A673 (cell line): ENCODE data around the gene GNLY.

Source experiments
- EZH2 ChIP-seq: fragments of 200-600 bp; sonication (generic); IDR thresholded peaks from 2 replicates; pipeline ENCODE4 v1.6.1; 2017; ENCODE audit warnings: borderline replicate concordance, low read depth, mild to moderate bottlenecking, mixed read lengths, antibody characterized with exemption, low read length; ENCODE audit not compliant: poor library complexity, severe bottlenecking
- TF ChIP-seq, protein P1 (sequence below): fragments of 300-800, 200-600 bp; sonication (generic); conservative IDR thresholded peaks from 2 replicates; pipeline ENCODE4 v1.5.1; 2017; ENCODE audit warnings: low read depth, mild to moderate bottlenecking, antibody characterized with exemption, low read length, moderate library complexity, mixed read lengths

DNA sequence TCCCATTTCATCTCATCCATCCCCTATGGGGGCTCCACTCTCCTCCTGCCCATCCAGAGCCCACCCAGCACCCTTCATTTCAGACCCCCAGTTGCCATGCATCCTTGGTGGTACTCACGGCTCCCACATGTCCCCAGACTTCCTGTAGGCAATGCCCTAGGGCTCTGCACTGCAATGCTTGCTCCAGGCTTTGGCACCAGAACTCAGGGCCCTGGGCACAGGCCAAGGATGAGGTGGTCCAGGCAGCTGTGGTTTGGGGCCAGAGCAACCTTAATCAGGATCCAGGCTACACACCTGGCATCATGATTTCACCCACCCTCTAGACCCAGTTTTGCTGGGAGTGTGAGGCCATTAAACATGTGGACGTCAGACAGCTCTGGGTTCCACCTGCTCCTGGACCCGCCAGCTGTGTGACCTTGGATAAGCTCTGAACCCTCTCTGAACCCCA is 26.6 kb upstream of the GNLY start:
- TF ChIP-seq, protein P1, sequence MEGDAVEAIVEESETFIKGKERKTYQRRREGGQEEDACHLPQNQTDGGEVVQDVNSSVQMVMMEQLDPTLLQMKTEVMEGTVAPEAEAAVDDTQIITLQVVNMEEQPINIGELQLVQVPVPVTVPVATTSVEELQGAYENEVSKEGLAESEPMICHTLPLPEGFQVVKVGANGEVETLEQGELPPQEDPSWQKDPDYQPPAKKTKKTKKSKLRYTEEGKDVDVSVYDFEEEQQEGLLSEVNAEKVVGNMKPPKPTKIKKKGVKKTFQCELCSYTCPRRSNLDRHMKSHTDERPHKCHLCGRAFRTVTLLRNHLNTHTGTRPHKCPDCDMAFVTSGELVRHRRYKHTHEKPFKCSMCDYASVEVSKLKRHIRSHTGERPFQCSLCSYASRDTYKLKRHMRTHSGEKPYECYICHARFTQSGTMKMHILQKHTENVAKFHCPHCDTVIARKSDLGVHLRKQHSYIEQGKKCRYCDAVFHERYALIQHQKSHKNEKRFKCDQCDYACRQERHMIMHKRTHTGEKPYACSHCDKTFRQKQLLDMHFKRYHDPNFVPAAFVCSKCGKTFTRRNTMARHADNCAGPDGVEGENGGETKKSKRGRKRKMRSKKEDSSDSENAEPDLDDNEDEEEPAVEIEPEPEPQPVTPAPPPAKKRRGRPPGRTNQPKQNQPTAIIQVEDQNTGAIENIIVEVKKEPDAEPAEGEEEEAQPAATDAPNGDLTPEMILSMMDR = no peak
- TF ChIP-seq EZH2 = no peak
